Stimulated activated CD4-positive, alpha-beta T cell treated with anti-CD3 and anti-CD28 coated beads, TNF-alpha, amount 100 ng/mL, for 24 hours (primary cell): ENCODE measurements around the gene GFPT2.

Experiments
- DNase-seq, 3 experiments: peaks; one replicate each; pipeline ENCODE4 v3.0.0-alpha.2; 2020; ENCODE audit warnings: low read depth in 3 of 3

Gene GFPT2

DNA sequence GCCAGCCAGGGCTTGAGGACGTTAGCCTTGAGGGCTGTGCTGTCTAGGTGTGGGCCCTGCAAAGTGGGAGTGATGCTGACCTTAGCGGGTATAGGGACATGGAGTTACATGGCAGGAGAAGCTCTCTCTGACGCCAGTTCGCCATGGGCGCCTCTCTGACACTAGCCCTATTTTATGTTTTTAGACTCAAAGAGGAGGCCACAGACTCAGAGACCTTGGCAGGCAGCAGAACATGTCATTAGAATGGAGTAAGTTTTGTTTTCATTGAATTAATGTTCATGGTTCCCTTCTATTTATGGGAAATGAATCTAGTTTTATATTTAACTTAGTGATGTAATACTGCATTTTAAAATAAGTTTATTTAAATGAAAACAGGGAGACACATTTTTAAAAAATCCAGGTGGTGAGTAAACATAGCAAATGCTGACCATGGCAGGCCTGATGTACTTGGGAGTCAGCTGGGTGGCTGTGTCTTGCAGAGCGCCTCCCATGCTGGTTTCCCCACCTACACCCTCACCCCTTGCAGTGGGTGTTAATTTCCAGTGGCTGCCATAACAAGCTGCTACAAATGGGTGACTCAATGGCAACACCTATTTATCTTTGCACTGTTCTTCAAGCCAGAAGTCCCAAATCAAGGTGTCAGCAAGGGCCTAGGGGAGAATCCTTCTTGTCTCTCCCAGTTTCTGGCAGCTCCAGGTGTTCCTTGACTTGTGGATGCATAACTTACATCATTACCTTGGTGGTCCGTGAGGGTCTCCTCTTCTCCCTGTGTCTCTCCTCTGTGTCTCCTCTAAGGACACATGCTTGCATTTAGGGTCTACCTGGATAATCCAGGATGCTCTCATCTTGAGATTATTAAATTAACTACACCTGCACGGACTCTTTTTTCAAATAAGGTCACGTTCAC lies 25.6 kb upstream of the GFPT2 start:
- DNase-seq, result no peak

GRCh38 chr5:180377556-180378197 lies 24.5 kb upstream of the GFPT2 start:
- DNase-seq, result no peak

- no peak for DNase-seq
These were observed 23.4 kb upstream of the GFPT2 start for GRCh38 chr5:180376511-180376910.

GRCh38 chr5:180375955-180376354 lies 22.8 kb upstream of the GFPT2 start:
- DNase-seq, result no peak

- DNase-seq, result no peak
These were observed 22.2 kb upstream of the GFPT2 start for GRCh38 chr5:180375291-180375690.

- no peak for DNase-seq
These were observed 20.7 kb upstream of the GFPT2 start for GRCh38 chr5:180373870-180374269.

DNA sequence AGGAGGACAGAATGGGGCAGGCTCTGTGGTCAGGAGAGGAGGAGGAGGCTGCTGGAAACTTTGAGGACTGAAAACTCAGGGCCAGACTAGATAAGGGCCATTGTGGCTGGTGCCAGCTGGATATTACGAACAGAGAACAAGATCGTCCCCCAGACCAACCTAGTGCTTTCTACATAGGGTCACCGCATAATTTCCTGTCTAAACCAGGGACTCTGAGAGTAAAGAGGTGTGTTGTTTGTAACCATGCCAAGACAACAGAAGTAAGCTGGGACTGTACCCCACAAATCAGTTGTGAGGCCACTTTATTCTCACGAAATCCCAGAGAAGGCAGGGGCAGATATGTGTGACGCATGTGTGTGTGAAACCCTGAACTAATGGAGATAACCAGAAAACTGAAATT lies 20.3 kb upstream of the GFPT2 start:
- DNase-seq, result no peak

- DNase-seq, result no peak
These were observed 18.8 kb upstream of the GFPT2 start for GRCh38 chr5:180371949-180372348.

DNA sequence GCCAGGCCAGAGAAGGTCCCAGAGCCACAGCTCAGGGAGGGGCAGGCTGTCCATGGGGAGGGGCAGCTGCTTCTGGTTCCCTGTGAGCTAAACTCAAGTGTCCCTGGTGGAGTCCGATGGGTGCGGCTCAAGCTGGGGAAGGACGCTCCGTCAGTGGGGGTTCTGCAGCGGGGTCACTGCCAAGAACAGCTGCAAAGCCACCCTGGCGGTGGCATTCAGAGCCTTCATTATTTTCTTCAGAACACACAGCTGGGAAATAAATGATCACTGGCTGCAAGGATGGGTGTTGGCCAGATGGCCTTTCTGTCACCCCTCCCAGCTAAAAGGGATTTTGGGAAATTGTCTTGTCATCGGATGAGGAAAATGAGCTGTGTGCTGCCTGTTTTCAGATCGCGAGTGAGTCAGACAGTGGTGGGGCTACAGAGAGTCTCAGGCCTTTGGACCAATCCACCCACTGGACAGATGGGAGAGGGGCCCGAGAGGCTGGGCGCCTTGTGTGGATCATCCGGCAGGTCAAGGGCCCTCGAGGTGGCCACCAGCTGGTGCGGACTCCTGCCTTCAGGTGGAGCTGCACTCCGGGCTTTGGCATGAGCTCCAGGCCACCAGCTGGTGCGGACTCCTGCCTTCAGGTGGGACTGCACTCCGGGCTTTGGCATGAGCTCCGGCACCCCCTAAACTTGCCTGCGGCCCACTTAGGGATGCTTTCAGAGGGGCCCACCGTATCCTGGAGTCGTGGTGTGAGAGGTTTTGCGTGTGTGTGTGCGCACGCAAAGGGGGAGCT lies 17.9 kb upstream of the GFPT2 start:
- DNase-seq, result no peak

DNA sequence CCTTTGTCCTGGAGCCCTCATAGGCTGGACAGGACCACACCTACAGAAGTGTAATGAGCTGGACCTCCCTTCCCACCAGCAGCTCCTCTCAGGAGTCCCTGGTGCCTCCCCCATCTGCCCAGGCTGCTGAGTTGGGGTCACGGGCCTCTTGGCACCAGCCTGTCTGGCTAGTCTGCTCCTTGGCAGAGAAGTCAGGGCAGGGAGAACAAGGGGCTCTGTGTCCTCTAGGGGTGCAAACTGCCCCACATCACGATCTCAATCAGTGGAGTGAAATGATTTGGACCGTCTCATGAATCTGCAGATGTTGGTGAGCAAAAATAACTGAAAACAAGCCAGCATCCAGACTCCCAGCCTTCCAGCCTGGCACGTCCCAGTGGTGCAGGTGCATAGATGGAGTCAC lies 14.9 kb upstream of the GFPT2 start:
- no peak for DNase-seq

DNA sequence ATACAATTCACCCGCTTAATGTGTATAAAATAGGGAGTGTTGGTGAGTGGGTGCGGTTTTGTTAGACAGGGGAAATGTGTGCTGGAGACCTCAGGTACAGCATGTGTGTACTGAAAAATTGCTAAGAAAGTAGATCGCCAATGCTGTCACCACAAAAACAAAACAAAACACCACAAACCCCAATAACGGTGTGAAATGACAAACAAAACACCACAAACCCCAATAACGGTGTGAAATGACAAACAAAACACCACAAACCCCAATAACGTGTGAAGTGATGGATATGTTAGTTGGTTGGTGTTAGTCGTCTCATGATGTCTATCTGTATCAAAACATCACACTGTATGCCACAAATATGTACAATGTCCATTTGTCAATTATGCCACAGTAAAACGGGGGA lies 14.2 kb upstream of the GFPT2 start:
- DNase-seq, result no peak

DNA sequence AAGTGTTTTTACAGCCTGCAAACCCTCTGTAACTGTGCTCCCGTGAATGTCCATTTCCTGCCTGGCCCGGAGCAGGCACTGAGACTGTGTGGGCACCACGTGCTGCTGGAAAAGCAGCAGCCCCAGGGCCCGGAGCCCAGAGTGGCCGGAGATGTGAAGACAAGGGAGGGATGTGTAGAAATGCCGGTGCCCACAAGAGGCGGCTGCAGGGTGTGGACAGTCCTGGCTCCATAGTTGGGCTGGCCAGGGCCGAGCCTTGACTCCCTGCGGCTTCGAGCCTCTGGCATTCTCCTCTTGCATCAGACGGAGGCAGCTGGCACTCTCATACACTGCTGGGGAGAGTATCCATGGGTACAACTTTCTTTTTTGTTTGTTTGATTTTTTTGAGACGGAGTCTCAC lies 13.2 kb upstream of the GFPT2 start:
- DNase-seq, result no peak

DNA sequence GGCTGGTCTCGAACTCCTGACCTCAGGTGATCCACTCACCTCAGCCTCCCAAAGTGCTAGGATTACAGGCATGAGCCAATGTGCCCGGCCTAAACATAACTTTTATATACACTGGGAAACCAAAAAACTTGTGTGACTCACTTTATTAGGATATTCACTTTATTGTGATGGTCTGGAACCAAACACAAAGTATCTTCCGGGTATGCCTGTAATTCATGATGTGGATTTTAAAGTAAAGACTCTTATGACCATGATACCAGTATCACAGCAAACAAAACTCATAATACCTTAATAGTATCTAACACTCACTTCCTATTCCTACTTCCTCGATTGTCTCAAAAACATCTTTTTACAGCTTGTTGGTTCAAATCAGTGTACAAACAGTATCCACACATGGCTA lies 12.7 kb upstream of the GFPT2 start:
- no peak for DNase-seq

GRCh38 chr5:180364306-180364856 lies 11.2 kb upstream of the GFPT2 start:
- DNase-seq, result no peak

- DNase-seq, result no peak
These were observed 7.2 kb upstream of the GFPT2 start for GRCh38 chr5:180360078-180360957.

GRCh38 chr5:180358694-180359093 lies 5.6 kb upstream of the GFPT2 start:
- no peak for DNase-seq

- no peak for DNase-seq
These were observed 5.0 kb upstream of the GFPT2 start for GRCh38 chr5:180358179-180358578.

DNA sequence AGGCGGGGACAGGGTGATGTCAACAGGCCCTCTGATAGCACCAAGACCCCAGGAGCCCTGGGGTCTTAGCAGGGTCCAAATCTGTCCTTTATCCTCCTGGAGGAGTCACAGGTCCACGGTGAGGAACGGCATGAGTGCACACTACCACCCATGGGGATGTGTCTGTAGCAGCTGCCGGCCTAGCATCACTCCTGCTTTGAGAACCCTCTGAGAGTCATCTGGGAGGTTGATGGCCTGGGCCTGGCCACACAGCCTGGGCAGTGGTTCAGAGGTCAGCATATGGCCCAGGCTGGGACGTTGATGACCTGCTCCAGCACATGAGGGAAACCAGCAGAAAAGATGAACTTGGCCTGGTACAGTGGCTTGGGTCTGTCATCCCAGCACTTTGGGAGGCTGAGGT lies 1.8 kb upstream of the GFPT2 start:
- DNase-seq, result no peak

DNA sequence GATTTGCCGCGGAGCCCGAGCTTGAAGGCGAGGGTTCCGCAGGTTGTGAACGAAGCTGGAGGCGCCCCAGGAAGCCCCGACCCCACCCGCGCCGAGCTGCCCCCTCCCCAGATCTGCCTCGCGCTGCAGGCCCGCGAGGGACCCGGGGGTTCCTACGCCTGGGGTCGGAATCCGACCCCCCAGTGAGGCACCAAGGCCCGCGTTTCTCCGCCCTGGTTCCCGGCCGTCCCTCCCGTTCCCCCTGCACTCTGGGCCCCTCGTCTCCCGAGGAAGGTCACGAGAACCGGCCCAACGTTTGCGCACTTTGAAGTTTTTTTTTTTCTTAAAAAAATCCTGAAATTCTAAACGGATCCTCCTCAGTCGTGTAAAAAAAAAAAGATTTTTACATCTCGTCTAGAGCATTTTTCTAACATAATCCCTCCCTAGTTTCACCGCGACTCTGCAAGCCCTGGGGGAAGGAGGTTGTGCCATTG lies 880 bp upstream of the GFPT2 start:
- no peak for DNase-seq

- no peak for DNase-seq
These were observed 754 bp downstream of the GFPT2 start for GRCh38 chr5:180352116-180353047.
